ENCODE results near the gene STXBP5L. TPM values are rescaled to one million over a fixed set of nuclear protein-coding genes. Genes with fewer than 3 reads are reported as not detected.

Gene STXBP5L
- 0.12 TPM for total RNA-seq

GRCh38 chr3:120908030-120908794, at the start of gene STXBP5L:
STXBP5L (plus strand) TSS chr3:120908205; CDS start chr3:120909579, 1,374 bp downstream.

Small RNA genes within 50 kb of the gene (small RNA-seq; reads per million reads assigned to genes)
- gene MIR5682 (ENCODE audit: low replicate concordance), result not detected

Other genes starting within 250 kb of the STXBP5L start
- 38.9 TPM for gene HGD, start 226.0 kb upstream of the STXBP5L start, total RNA-seq
- gene RABL3, start 165.7 kb upstream of the STXBP5L start, total RNA-seq, result 21.4 TPM
- 10.4 TPM for gene GTF2E1, start 165.5 kb upstream of the STXBP5L start, total RNA-seq